ENCODE results near the gene PLCD3.
A peak's percentile ranks its signal among the peaks of the same experiment; 100 is the strongest.

The PLCD3 gene

GRCh38 chr17:45073414-45074070 is 58.8 kb downstream of the PLCD3 start:
- no peak for DNase-seq (ENCODE audit: low read depth in 4 of 4, low spot score in 1 of 4)

GRCh38 chr17:45070809-45071208 is 61.5 kb downstream of the PLCD3 start:
- DNase-seq (ENCODE audit: low read depth in 4 of 4, low spot score in 1 of 4), result no peak

- no peak for DNase-seq (ENCODE audit: low read depth in 4 of 4, low spot score in 1 of 4)
These were observed 62.3 kb downstream of the PLCD3 start for GRCh38 chr17:45070001-45070400.

- DNase-seq (ENCODE audit: low read depth in 4 of 4, low spot score in 1 of 4), result no peak
These were observed 64.7 kb downstream of the PLCD3 start for GRCh38 chr17:45067637-45068036.

GRCh38 chr17:45063198-45063597 is 69.1 kb downstream of the PLCD3 start:
- no peak for DNase-seq (ENCODE audit: low read depth in 4 of 4, low spot score in 1 of 4)

- DNase-seq (ENCODE audit: low read depth in 4 of 4, low spot score in 1 of 4), result no peak
These were observed 70.6 kb downstream of the PLCD3 start for GRCh38 chr17:45061606-45062205.

- DNase-seq (ENCODE audit: low read depth in 4 of 4, low spot score in 1 of 4), result peak; percentile 75 to 93 (median 92)
These were observed 71.3 kb downstream of the PLCD3 start, which contains the start of gene NMT1 for GRCh38 chr17:45060797-45061605. NMT1 (plus strand) TSS chr17:45061317; CDS start chr17:45061330, 13 bp downstream.

GRCh38 chr17:45060382-45060796 is 71.9 kb downstream of the PLCD3 start:
- DNase-seq (ENCODE audit: low read depth in 4 of 4, low spot score in 1 of 4), result peak in 1 of 4 experiments; percentile 5
